Middle frontal gyrus (tissue), 1 donor: ENCODE data around the gene ATP9A.
"Not testable (repeated sequence)": the region's sequence is repeated elsewhere in the genome, so short reads cannot be mapped to it uniquely, and the experiment has no call there.

ENCODE experiments used
- DNase-seq: peaks from one replicate; pipeline ENCODE4 v3.0.0-alpha.2; 2015; ENCODE audit warnings: low spot score; ENCODE audit errors: extremely low spot score

Gene ATP9A

DNA sequence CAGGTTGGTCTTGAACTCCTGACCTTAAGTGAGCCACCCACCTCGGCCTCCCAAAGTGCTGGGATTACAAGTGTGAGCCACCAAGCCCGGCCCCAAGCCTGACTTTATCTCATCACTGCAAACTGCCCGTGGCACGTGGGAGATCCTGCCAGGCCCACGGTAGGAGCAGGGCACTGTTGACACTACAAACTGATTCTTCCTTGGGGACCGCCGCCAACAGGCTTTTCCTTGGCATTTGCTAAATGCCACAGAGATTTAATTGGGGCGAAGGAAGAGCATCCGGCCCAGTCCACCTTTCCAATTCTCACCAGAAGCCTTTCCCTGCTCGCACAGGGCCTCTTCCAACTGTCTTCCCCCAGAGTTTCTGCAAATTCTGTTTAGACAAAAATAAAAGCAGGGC is 11.0 kb downstream of the ATP9A start:
- DNase-seq: no peak

DNA sequence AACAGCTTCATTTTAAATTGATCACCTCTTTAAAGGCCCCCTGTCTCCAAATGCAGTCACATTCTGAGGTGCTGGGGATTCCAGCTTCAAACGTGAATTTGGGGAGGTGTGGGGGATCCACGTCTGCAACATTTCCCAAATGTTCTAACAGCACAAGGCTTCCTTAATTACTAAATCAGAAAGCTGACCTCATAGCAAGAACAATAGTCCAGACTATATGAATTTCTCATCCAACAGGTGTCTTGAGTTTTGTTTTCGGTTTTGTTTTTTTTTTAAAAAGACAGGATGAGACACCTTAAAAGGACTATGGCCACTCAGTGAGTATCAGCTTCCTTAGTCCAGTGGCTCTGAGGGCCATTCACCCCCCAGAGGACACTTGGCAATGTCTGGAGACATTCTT is 11.5 kb downstream of the ATP9A start:
- no peak for DNase-seq

DNA sequence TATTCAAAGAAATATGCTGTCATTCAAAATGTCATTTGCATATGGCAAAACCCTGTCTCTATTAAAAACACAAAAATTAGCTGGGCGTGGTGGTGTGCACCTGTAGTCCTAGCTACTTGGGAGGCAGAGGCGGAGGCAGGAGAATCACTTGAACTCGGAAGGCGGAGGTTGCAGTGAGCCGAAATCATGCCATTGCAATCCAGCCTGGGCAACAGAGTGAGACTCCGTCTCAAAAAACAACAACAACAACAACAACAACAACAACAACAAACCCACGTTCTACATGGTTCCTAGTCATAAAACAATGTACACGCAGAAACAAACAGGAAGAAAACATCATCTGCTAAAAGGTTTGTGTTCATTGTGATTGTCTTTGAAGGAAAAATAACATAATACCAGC is 15.0 kb downstream of the ATP9A start:
- DNase-seq: not testable (repeated sequence)

DNA sequence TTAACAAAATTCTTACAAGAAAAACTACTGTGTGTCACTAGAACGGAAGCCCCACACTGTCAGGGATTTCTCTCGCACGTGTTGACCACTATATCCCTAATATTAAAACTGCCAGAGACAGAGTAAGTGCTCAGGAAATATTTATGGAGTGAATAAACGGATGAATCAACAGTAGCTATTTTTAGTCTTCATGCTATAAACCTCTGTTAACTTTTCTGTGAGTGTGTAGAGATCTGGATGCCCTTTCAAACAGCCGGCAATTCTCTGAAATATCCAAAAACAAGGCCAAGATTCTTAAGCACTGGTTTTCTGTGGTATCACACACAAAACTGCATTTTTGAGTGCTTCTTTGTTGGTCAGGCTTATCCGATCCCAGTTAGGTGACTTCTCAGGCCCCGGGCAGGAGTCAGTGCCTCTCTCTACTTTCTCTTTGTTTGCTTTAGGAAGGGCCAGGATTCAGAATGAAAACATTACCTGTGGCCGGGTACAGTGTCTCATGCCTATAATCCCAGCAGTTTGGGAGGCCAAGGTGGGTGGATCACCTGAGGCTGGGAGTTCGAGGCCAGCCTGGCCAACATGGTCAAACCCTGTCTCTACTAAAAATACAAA is 15.7 kb downstream of the ATP9A start:
- no peak for DNase-seq

DNA sequence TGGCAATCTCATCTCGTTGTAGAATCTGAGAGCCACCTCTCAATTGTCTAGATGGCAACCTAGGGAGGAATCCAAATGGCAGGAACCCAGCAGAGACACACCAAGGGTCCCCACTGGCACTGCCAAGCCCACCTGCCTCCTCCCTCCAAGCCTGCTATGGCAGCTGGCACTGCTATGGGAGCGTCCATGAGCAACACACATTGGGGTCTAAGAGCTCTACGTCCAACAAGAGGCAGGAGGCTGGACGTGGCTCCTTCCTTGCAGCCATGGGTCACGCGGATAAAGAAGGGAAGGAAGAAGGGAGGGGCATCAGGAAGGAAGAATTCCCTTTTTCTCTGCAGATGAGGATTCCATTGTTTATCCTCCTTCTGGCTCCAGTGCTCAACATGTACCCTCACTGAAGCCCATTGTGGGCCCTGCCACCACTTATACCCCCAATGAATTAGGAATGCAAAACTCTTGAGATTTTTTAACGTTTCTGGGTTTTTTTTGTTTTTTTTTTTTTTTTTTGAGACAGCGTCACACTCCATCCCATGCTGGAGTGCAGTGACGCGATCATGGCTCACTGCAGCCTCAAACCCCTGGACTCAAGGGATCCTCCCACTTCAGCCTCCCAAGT is 17.3 kb downstream of the ATP9A start:
- no peak for DNase-seq

DNA sequence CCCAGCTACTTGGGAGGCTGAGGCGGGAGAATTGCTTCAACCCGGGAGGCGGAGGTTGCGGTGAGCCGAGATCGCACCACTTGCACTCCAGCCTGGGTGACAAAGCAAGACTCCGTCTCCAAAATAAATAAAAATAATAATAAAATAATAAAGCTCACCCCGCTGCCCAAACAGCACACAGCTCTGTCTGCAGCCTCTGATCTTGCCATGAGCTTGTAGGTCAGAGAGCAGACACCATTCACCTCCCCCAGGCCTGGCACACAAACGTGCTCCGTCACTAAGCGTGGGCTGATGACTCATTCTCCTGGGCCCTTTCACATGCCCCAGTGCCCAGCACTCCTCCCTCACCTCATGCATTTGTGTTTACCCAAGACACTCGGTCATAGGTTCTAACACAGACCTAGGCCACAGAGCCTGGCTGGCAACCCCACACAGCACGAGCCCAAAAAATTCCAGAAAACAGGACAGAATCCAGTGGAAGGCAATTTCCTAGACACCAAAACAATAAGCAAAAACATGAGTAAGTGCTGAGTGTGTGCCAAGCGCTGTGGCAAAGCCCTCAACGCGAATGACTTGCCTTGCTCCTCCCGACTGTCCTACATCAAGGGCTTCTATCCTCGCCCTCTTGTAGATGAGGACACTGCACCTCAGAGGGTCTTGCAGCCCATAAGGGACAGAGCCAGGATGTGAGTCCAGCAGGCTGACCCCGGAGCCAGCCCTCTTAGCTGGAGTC is 18.0 kb downstream of the ATP9A start:
- no peak for DNase-seq

DNA sequence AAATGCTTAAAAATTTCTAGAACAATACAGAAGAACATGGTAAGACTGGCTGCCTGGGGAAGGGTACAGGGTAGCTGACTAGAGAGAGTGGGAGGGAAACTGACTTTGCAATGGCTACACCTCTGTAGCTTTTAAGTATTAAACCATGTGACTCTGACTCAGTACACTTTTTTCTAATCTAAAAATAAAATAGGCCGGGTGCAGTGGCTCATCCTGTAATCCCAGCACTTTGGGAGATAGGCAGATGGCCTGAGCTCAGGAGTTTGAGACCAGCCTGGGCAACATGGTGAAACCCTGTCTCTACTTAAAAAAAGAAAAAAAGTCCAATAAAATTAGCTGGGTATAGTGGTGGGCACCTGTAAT is 18.5 kb downstream of the ATP9A start:
- no peak for DNase-seq

DNA sequence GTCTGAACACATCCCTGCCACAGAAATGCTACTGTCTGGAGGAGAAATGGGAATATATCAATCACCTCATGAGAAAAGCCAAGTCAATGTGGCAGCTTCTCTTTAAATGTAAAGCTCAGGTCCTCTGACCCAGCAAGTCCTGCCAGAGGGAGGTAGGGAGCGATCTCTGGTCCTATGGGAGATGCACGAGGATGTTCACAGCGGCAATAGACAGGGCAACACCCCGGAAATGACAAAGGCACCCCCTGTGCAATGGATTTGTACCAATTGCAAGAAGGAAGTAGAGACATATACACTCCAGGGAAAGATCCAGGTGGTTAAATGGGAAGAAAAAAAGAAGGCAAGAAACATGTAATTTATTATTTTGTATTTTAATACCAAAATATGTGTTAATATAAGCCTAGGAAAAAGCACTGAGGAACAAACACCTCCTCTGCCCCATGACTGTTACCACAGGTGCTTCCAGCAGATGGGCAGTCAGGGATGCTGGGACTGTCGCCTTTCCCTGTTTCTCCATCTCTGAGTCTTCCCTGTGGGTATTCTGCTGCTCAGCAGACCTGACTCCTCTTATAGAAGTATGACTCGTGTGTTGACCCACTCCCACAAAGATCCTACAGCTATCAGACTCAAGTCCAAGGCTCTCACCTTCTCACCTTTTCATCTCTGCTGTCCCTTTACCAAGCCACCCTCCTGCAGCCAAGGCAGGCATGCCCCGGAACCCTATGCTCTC is 20.8 kb downstream of the ATP9A start:
- DNase-seq: no peak

DNA sequence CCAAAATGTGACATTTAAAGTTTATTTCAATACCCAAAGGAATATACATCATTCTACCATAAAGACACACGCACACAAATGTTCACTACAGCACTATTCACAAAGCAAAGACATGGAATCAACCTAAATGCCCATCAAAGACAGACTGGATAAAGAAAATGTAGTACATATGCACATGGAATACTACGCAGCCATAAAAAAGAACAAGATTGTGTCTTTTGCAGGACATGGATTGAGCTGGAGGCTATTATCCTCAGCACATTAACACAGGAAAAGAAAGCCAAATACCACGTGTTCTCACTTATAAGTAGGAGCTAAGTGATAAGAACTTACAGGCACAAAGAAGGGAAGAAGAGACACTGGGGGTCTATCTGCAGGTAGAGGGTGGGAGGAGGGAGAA is 22.4 kb downstream of the ATP9A start:
- no peak for DNase-seq

DNA sequence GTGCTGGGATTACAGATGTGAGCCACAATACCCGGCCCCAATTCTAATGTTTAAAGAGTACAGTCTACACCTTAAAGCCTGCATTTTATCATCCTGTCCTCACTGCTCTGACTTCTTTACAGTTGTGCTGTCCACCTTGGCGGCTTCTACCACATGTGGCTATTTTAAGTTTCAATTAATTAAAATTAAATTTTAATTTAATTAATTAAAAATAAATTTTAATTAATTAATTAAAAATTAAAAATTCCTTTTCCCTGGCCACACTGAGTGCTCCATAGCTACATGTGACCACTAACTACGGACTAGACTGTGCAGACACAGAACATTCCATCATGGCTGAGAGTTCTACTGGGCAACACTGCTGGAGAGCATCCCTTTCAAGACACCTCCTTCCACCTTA is 27.4 kb downstream of the ATP9A start:
- no peak for DNase-seq

DNA sequence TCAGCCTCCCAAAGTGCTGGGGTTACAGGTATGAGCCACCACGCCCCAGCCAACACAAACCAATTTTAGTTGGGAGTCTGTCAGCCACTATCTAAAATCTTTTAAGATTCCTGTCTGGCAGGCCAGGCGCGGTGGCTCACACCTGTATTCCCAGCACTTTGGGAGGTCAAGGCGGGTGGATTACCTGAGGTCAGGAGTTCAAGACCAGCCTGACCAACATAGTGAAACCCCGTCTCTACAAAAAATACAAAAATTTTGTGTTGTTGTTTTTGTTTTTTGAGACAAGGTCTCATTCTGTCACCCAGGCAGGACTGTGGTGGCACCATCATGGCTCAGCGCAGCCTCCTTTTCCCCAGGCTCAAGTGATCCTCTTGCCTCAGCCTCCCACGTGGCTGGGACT is 27.9 kb downstream of the ATP9A start:
- not testable (repeated sequence) for DNase-seq

DNA sequence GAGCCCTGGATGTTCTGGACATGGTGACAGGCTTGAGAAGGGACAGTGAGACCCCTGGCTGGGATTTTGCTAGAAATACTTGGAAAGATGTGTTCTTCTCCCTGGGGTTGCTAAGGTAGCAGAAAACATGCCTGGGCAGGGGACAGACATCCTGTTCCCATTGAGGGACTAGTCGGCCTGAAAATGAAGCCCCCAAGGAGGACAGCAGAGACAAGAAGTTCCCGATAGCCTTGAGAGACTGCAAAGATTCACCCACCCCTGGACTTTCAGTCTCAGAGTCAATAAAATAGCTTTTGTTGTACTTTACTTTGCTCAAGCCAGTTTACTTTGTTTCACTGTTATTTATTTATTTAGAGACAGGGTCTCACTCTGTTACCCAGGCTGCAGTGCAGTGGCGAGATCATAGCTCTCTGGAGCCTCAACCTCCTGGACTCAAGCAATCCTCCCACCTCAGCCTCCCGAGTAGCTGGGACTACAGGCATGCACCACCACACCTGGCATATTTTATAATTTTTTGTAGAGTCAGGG is 28.4 kb downstream of the ATP9A start:
- DNase-seq: no peak

DNA sequence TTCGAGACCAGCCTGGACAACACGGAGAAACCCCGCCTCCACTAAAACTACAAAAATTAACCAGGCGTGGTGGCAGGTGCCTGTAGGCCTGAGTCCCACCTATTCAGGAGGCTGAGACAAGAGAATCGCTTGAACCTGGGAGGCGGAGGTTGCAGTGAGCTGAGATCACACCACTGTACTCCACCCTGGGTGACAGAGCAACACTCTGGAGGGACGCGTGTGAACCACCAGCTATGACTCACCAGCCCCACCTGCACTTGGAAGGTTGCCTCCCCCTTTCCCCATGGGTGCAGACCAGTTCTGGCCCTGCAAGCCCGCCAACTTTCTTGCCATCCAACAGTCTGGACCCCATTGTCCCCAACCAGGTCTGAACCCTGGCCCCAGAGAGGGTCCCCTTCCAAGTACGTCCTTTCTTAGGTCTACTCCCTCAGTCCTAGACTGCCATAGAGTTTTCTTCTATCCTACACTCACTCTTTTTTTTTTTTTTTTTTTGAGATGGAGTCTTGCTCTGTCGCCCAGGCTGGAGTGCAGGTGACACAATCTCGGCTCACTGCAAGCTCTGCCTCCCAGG is 29.2 kb downstream of the ATP9A start:
- DNase-seq: no peak

DNA sequence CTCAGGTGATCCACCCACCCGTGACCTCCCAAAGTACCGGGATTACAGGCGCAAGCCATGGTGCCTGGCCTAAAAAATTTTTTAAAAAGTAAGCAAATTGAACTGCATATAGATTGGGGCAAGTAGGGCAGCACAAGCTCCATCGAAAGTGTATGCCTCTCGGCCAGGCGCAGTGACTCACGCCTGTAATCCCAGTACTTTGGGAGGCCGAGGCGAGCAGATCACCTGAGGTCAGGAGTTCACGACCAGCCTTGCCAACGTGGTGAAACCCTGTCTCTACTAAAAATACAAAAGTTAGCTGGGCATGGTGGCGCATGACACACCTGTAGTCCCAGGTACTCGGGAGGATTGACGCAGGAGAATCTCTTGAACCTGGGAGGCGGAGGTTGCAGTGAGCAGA is 29.9 kb downstream of the ATP9A start:
- not testable (repeated sequence) for DNase-seq

DNA sequence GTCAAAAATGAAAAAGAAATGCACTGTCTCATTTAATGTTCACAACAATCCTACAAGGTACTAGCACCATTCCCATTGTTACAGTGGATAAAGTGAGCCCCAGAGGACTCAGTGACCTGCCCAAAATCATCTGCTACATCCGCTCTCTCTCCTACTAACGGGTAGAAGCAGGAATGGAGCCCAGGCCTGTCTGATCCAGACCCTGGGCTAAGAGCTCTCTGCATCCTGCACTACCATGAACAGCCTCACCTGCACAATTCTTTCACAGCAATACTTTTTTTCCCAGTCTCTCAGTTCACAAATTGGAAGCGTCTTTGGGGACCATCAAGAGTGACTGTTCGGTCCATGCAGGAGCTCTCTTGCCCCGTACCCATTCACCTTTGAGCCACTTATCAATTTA is 31.2 kb downstream of the ATP9A start:
- no peak for DNase-seq

DNA sequence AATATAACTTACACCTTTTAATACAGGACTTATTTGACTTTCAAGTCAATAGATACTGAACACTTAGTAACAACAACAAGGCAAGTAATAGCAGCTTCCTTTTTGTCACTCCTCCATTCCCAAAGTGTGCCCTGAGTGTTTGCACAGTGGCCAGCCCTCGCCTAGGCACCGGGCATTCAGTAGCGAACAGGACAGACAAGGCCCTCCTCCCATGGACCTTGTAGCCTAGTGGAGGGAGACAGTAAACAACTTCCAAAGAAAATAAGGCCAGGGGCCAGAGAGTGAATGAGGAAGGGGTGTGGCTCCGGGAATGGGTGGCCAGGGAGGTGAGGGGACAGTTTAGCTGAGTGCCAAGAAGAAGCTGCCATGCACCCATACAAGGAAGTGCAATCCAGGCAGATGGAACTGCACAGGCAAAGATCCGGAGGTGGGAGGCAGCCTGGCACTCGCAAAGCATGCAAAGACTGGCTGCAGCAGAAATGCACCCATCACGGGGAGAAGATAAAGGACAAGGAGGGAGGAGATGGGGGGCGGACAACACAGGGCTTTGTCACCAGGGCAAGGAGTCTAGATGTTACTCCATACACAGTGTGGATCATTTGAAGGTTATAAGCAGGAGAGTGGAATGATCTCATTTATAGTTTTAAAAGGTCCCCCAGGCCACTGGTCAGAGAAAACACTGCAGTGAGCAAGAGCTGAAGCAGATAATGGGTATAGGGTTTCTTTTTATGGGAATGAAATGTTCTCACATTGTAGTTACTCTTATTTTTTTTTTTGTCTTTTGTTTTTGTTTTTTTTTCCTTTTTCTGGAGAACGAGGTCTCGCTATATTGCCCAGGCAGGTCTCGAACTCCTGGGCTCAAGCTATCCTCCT is 32.2 kb downstream of the ATP9A start:
- DNase-seq: no peak

DNA sequence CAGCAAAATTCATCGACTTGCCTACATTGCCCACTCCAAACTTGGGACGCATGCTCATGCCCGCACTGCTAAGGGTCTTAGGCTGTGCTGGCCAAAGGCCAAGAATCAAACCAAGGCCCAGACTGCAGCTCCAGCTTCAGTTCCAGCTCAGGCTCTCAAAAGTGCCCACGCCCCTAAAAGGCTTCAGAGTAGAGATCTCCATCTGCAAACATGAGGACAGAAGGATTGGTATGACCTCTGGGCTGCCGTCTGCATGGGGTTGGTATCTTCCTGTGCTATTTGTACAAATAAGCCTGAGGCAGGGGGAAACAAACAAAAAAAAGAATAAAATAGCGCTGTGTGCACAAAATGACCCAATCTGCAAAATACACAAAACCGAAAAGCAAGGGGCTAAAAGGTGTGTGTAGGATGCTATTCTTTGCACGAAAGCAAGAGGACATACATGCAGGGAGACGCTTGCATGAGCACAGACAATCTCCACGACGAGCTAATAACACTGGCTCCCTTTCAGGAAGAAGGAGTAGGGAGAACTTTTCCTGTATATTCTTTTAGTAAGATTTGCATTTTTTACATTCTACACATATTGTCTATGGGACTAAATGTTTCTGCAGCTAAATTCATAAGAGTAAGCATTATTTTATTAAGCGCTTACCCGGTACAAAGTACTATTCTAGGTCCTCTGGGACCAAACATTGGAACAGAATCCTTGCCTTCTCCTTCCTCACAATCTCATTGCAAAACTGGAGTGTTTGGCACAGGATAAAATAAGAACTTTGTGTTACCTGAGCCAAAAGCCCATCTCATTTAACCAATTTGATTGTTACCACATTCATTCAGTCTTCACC is 33.1 kb downstream of the ATP9A start:
- no peak for DNase-seq

DNA sequence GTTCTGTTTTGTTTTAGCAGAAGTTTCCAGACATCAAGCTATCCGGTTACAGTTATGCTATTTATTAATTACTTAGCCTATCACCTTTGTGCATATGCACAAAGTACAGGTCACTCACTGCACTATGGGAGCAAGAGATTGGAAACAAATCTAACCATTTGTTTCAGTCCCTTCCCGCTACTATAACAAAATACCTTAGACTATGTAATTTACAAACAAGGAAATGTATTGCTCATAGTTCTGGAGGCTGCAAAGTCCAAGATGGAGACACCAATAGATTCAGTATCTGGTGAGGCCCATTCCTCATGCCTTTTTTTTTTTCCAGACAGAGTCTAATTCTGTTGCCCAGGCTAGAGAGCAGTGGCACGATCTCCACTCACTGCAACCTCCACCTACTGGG is 35.1 kb downstream of the ATP9A start:
- DNase-seq: no peak

DNA sequence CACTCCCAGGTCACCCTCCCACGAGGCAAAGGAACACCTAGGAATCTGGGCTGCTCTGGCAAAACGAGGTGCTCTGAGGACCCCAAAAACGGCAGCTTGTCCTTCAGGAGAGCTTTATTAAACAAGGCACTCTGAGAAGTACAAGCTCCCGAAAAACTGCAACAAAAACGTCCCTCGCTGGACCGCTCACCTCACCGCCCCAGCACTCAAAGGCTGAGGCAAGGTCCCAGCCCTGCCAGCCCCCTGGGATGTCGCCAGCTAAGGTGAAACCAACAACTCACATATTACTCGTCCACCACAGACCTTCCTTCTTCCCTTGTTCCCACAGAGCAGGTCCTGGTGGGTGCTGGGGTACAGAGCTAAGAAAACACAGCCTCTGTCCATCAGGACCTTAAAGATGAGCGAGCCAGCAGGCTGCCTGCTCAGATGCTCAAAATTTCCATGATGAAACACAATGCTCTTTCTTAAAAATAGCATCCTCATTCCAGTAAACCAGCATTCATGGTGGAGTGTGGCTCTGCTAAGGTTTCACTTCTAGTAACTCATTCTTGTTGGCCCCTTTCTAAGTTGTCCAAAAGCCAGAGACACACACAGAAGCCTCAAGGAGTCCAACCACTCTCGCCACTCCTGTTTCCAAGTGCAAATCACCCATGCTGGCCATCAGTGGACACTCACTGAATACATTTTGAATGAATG is 35.9 kb downstream of the ATP9A start:
- DNase-seq: no peak
